ENCODE measurements around the gene MSMO1.

Gene MSMO1

GRCh38 chr4:165361810-165362209, 34.3 kb downstream of the MSMO1 start:
- DNase-seq, result no peak

GRCh38 chr4:165364452-165365080, 37.1 kb downstream of the MSMO1 start:
- no peak for DNase-seq

DNA sequence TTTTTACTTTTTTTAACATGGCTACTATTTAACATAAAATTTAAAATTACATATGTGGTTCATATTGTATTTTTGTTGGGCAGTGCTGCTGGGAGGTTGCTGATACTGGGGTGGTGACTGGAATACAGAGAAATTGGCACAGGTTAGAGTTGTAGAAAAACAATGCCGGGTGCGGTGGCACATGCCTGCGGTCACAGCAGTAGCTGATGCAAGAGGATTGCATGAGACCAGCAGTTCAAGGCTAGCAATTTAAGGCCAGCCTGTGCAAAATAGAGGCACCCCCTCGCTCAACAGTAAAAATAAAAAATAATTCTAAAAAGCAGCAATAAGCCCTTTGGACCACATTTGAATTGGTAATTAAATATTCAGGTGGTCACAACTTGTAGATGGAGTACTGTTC, 39.6 kb downstream of the MSMO1 start:
- no peak for DNase-seq

DNA sequence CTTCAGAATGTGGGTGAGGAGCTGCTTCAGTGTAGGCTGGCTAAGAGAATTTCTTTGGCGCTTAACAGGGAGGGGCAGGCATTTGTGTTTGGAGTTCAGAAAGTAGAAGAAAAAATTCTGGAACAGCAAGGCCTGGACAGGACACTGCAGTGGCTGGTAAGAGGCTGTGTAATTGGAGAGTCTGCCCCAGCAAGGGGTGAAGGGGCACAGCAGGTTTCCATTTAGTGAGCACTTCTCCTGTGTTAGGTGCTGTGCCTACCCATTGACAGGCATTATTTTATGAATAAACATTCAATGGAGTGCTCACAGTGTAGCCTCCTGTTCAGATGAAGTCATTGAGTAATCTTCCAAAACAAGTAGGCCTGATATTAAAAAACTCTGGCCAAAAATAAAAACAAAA, 40.6 kb downstream of the MSMO1 start:
- DNase-seq, result no peak

DNA sequence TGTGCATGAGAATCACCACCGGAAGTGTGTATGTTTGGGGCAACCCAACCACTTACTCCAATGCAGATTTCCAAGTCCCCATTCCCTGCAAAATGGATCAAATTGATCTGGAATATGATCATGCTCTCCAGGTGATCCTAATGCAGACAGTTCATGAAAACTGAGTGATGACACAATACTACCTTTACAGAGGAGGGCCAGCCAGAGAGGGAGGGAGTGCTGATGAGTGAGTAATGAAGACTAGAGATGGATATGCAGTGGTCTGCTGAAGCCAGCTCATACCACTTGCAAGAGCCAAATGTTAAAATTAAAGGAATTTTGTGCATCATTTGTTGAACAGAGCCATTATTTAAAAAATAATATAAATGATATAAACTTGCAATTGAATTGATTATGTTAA, 41.1 kb downstream of the MSMO1 start:
- DNase-seq, result no peak

DNA sequence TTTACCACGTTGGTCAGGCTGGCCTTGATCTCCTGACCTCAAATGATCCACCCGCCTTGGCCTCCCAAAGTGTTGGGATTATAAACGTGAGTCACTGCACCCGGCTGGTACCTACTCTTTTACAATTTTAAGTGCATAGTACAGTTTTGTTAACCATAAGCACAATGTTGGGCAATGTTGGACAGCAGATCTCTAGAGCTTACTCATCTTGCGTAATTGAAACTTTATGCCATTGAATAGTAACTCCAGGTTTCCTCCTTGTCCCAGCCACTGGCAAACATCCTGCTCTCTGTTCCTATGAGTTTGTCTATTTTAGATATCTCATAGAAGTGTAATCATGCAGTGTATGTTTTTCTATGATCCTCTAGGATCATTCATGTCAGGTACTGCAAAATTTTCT, 42.1 kb downstream of the MSMO1 start:
- DNase-seq, result no peak

- no peak for DNase-seq
Measured at GRCh38 chr4:165370530-165370929, 43.1 kb downstream of the MSMO1 start.

DNA sequence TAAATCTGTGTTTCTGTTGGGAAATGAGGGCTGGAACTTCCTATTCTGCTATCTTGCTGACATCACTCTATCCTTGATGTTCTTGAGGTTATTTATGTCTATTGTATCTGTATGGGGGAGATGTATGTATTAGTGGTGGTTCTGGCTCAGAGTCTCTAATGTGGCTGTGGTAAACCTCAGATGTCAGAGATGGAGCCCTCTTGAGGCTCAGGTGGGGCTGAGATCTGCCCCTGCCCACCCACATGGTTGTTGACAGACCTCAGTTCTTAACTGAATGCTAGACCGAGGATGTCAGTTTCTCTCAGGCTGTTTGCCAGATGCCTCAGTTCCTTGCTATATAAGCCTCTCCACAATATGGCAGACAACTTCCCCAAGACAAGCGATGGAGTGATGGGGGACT, 48.0 kb downstream of the MSMO1 start:
- DNase-seq, result no peak

GRCh38 chr4:165378398-165378744, 50.9 kb downstream of the MSMO1 start:
- DNase-seq, result no peak

DNA sequence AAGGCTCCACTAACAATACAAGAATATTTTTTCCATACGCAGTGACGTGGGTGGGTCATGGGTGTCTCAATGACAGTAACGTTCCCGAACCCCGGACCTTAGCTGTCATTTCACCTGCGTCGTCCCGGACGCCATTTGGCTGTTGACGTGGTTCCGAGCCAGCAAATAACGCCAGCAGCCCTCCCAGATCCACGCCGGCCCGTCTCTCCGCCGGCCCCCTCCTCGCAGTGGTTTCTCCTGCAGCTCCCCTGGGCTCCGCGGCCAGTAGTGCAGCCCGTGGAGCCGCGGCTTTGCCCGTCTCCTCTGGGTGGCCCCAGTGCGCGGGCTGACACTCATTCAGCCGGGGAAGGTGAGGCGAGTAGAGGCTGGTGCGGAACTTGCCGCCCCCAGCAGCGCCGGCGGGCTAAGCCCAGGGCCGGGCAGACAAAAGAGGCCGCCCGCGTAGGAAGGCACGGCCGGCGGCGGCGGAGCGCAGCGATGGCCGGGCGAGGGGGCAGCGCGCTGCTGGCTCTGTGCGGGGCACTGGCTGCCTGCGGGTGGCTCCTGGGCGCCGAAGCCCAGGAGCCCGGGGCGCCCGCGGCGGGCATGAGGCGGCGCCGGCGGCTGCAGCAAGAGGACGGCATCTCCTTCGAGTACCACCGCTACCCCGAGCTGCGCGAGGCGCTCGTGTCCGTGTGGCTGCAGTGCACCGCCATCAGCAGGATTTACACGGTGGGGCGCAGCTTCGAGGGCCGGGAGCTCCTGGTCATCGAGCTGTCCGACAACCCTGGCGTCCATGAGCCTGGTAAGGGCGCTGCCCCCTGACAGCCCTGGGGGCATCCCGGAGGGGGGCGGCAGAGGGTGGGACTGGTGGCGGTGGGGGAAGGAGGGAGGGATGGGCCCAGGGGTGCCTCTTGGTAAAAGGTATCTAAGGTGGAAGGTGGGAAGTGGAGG, 51.5 kb downstream of the MSMO1 start, which contains the start of gene CPE:
Gene CPE, plus strand, starts transcription at position 264 of the 933 bp plus-strand sequence. Its CDS starts 214 bp downstream, at position 478.
- peak; percentile 79 to 86 for DNase-seq

GRCh38 chr4:165379678-165380064, 52.2 kb downstream of the MSMO1 start:
- DNase-seq, result peak in 1 of 2 experiments; percentile 39

GRCh38 chr4:165380805-165381204, 53.3 kb downstream of the MSMO1 start:
- no peak for DNase-seq

- DNase-seq, result no peak
Measured at GRCh38 chr4:165381821-165382373, 54.4 kb downstream of the MSMO1 start.

DNA sequence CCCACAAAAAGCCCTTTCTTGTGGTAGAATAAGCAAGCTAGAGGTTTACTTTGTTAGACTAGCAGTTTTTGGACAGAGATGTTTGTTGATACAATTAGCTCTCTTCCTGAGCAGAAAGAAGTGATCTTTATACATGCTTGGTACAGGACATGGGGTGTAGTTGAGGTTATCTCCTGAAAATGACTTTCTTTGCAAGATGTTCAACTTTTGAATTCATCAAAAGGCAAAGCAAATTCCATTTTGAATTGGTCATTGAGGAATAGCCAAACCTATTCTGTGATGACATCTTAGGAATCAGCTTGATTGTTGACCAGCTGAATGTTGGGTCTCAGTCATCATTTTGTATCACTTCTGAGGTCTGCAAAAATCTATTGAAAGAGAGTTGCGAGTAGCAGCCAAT, 55.2 kb downstream of the MSMO1 start:
- peak; percentile 25 to 40 for DNase-seq

GRCh38 chr4:165383591-165384073, 56.2 kb downstream of the MSMO1 start:
- peak; percentile 80 to 87 for DNase-seq

GRCh38 chr4:165384186-165384585, 56.7 kb downstream of the MSMO1 start:
- peak; percentile 48 to 79 for DNase-seq

DNA sequence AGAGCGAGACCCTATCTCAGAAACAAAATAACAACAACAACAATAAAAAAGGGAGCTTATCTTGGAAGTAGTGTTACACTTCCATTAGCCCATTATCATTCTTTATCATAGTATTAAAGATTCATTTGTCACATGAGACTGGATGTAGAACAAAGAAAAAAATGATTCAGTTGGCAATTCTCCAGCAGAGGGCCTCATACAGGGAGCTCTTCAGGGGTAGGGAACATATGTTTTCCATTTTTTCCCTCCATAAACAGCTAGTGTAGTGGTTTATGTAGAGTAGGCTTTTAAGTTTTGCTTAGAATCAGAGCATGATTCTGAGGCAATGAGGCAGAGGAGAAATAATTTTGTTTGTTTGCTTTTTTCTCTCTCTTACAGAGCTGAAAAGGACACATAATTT, 57.1 kb downstream of the MSMO1 start:
- DNase-seq, result peak; percentile 80 to 84

- DNase-seq, result peak in 1 of 2 experiments; percentile 60
Measured at GRCh38 chr4:165385126-165385525, 57.7 kb downstream of the MSMO1 start.

GRCh38 chr4:165386328-165386727, 58.9 kb downstream of the MSMO1 start:
- no peak for DNase-seq

DNA sequence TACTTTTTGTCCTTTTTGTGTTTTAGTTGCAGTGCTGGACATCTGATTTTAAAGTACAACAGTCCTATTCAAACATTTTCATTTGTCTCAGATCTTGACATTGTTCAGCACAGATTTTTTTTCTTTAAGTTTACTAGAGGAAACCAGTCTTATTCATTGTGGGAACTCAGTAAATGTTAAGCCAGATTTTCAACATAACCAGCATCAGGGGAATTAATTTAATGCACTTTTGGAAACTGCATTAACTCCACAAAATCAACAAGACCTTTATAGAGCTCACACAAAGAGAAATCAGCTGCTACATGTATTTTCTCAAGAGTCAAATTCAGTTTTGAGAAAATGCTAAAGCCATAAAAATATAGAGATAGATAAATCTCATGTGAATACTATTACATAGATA, 61.3 kb downstream of the MSMO1 start:
- no peak for DNase-seq

Measured in NCI-H446 (cell line).